ENCODE results near the gene ORC5. TPM values are rescaled to one million over a fixed set of nuclear protein-coding genes. Genes with fewer than 3 reads are reported as not detected.

Gene ORC5
- 27.3 and 28.7 TPM in 2 replicates for total RNA-seq

GRCh38 chr7:104207731-104208420 is at the start of gene ORC5:
TSS of gene ORC5 (minus strand) at chr7:104208013. CDS start at chr7:104207904, 109 bp downstream.

Other genes starting within 250 kb of the ORC5 start
- gene RELN, start 218.4 kb downstream of the ORC5 start, total RNA-seq: 4.7 and 6.0 TPM in 2 replicates
- gene LHFPL3, start 120.6 kb upstream of the ORC5 start, total RNA-seq: not detected in 2 replicates